PC-9 (cell line): ENCODE data around the gene DOCK11.

ENCODE experiments used
- EZH2 ChIP-seq: fragments of 200-600 bp; sonication (generic); IDR thresholded peaks from 2 replicates; pipeline ENCODE4 v1.8.0; 2017; ENCODE audit warnings: antibody characterized with exemption, low read depth
- TF ChIP-seq, protein P1 (sequence below): fragments of 200-600 bp; sonication (generic); conservative IDR thresholded peaks from 2 replicates; pipeline ENCODE4 v1.6.1; 2017; ENCODE audit warnings: mixed run types, antibody characterized with exemption, mild to moderate bottlenecking, moderate library complexity

DNA sequence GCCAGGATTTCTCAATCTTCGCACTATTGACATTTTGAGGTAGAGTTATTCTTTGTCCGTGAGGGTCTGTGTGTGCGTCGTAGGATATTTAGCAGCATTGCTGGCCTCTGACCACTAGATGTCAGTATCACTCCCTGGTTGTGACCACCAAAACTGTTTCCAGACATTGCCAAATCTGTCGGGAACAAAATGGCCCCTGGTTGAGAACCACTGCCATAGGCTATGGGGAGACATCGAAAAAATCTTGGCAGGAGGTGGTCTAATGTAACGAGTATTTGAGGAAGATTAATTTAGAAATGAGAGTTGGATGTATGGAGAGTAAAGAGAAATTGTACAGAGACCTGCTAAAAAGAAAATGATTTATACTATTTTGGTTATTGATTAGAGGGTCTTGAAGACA is 108.4 kb downstream of the DOCK11 start:
- TF ChIP-seq, protein P1, sequence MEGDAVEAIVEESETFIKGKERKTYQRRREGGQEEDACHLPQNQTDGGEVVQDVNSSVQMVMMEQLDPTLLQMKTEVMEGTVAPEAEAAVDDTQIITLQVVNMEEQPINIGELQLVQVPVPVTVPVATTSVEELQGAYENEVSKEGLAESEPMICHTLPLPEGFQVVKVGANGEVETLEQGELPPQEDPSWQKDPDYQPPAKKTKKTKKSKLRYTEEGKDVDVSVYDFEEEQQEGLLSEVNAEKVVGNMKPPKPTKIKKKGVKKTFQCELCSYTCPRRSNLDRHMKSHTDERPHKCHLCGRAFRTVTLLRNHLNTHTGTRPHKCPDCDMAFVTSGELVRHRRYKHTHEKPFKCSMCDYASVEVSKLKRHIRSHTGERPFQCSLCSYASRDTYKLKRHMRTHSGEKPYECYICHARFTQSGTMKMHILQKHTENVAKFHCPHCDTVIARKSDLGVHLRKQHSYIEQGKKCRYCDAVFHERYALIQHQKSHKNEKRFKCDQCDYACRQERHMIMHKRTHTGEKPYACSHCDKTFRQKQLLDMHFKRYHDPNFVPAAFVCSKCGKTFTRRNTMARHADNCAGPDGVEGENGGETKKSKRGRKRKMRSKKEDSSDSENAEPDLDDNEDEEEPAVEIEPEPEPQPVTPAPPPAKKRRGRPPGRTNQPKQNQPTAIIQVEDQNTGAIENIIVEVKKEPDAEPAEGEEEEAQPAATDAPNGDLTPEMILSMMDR, result peak; percentile 87
- TF ChIP-seq EZH2, result no peak
